Breast epithelium (tissue), 3 donors: ENCODE data around the gene MAD1L1.

Experiments used
- CTCF ChIP-seq, 3 donors: fragments of 450-650 bp; IDR thresholded peaks; one replicate each; pipeline ENCODE4 v1.5.1; 2016 to 2017; ENCODE audit warnings: antibody characterized with exemption in 3 of 3, mild to moderate bottlenecking in 3 of 3, moderate library complexity in 3 of 3
- POLR2A ChIP-seq: fragments of 450-650 bp; IDR thresholded peaks from one replicate; pipeline ENCODE4 v1.6.1; 2016; ENCODE audit warnings: antibody characterized with exemption, mild to moderate bottlenecking, moderate library complexity

DNA sequence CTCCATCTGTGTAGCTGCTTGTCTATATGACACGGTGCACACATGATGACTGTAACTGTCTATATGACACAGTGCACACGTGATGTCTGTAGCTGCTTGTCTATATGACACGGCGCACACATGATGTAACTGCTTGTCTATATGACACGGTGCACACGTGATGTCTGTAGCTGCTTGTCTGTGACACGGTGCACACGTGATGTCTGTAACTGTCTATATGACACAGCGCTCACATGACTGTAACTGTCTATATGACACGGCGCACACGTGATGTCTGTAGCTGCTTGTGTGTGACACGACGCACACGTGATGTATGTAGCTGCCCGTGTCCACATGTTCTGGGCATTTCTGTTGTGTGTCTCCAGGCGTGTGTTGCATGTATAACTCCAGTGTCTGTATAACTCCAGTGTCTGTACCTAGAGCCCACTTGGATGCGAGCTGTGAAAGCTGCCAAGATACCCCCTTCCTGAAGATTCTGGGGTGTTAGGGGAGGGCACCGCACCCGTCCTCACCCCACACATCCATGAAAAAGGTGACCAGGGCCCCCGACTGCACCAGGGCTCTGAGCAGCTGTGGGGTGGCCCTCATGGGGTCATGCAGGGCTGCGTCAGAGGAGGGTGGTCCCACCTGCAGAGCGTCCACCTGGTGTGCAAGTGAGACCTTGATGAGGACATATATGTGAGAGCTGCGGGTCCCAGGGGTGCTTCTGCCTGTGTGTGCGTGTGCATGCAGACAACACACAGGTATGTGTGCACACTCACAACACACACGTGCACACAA is 424.7 kb downstream of the MAD1L1 start:
- TF ChIP-seq CTCF (IDR thresholded peaks at IDR 0.05) (no peak), POLR2A (no peak)
